HG03196 (cell line): ENCODE measurements around the gene P3H2.
"Not testable (repeated sequence)": the region's sequence is repeated elsewhere in the genome, so short reads cannot be mapped to it uniquely, and the experiment has no call there.

Source experiments
- ATAC-seq: cut with Tn5 transposase; IDR thresholded peaks from one replicate; pipeline ENCODE4 v1.9.1; 2021; ENCODE audit not compliant: unreplicated experiment

The P3H2 gene

GRCh38 chr3:189990826-189991225 lies 129.9 kb downstream of the P3H2 start:
- ATAC-seq = no peak

- ATAC-seq = no peak
These were observed 131.8 kb downstream of the P3H2 start for GRCh38 chr3:189988854-189989253.

GRCh38 chr3:189988322-189988721 lies 132.4 kb downstream of the P3H2 start:
- no peak for ATAC-seq

- ATAC-seq = no peak
These were observed 134.7 kb downstream of the P3H2 start for GRCh38 chr3:189985948-189986347.

GRCh38 chr3:189983612-189984011 lies 137.1 kb downstream of the P3H2 start:
- ATAC-seq = no peak

- ATAC-seq = no peak
These were observed 138.3 kb downstream of the P3H2 start for GRCh38 chr3:189982321-189982945.

GRCh38 chr3:189981668-189982067 lies 139.0 kb downstream of the P3H2 start:
- ATAC-seq = no peak

GRCh38 chr3:189978753-189979152 lies 141.9 kb downstream of the P3H2 start:
- ATAC-seq = no peak

GRCh38 chr3:189977174-189977573 lies 143.5 kb downstream of the P3H2 start:
- no peak for ATAC-seq

GRCh38 chr3:189975391-189975990 lies 145.2 kb downstream of the P3H2 start:
- no peak for ATAC-seq

GRCh38 chr3:189974359-189974758 lies 146.3 kb downstream of the P3H2 start:
- no peak for ATAC-seq

- ATAC-seq = peak; percentile 64
These were observed 153.3 kb downstream of the P3H2 start for GRCh38 chr3:189967254-189967865.

GRCh38 chr3:189966843-189967242 lies 153.9 kb downstream of the P3H2 start:
- peak; percentile 81 for ATAC-seq

- no peak for ATAC-seq
These were observed 155.9 kb downstream of the P3H2 start for GRCh38 chr3:189964623-189965332.

GRCh38 chr3:189962466-189962865 lies 158.2 kb downstream of the P3H2 start:
- no peak for ATAC-seq

- no peak for ATAC-seq
These were observed 159.1 kb downstream of the P3H2 start for GRCh38 chr3:189961522-189962161.

- ATAC-seq = not testable (repeated sequence)
These were observed 159.6 kb downstream of the P3H2 start for GRCh38 chr3:189961086-189961485.

GRCh38 chr3:189954733-189955665 lies 165.7 kb downstream of the P3H2 start:
- no peak for ATAC-seq

GRCh38 chr3:189953551-189953950 lies 167.1 kb downstream of the P3H2 start:
- no peak for ATAC-seq

- ATAC-seq = no peak
These were observed 168.4 kb downstream of the P3H2 start for GRCh38 chr3:189952272-189952671.
